A673 (cell line): Measurements from ENCODE around the gene NCOA3. TPM values are rescaled to one million over a fixed set of nuclear protein-coding genes. Genes with fewer than 3 reads are reported as not detected.
A peak's percentile ranks its signal among the peaks of the same experiment; 100 is the strongest.

ENCODE experiments used
- Bru-seq: library from RNA; stranded (reverse); fragments of 400-500 nt; gene quantifications from one replicate; lab custom pipeline; 2021; lab: Mats Ljungman, UMichigan
- BruChase-seq, 2 experiments: library from RNA; stranded (reverse); fragments of 400-500 nt; gene quantifications; one replicate each; lab custom pipeline; 2021; lab: Mats Ljungman, UMichigan
- BruUV-seq: library from RNA; stranded (reverse); fragments of 400-500 nt; replicated peaks from 2 replicates; lab custom pipeline; 2021; lab: Mats Ljungman, UMichigan
- CTCF ChIA-PET: fragments of 300-600 bp; sonication (Branson Sonifier 250); formaldehyde crosslinking; loops from one replicate; lab custom pipeline; 2022; ENCODE audit warnings: antibody characterized with exemption; lab: Charles Lee
- POLR2A ChIA-PET: fragments of 300-600 bp; sonication (Branson Sonifier 250); formaldehyde crosslinking; loops from one replicate; lab custom pipeline; 2022; ENCODE audit warnings: antibody characterized with exemption; ENCODE audit not compliant: low non-redundant PET; lab: Charles Lee
- DNase-seq: peaks from one replicate; pipeline ENCODE4 v3.0.0-alpha.2; 2015; ENCODE audit warnings: low spot score
- H3K27ac ChIP-seq: fragments of 200-600 bp; sonication (generic); 2 replicates; pipeline ENCODE4 v1.5.1; 2016; ENCODE audit warnings: mixed run types, low read depth, mild to moderate bottlenecking, mixed read lengths, antibody characterized with exemption, low read length; ENCODE audit not compliant: poor library complexity, severe bottlenecking
- H3K27me3 ChIP-seq: fragments of 200-600 bp; sonication (generic); replicated peaks from 2 replicates; pipeline ENCODE4 v1.6.1; 2017; ENCODE audit warnings: mixed run types, low read depth, mild to moderate bottlenecking, mixed read lengths, antibody characterized with exemption, low read length; ENCODE audit not compliant: insufficient read depth, poor library complexity
- H3K36me3 ChIP-seq: fragments of 200-600 bp; sonication (generic); 2 replicates; pipeline ENCODE4 v1.6.1; 2016; ENCODE audit warnings: mixed run types, mild to moderate bottlenecking, mixed read lengths, antibody characterized with exemption, low read length; ENCODE audit not compliant: insufficient read depth, poor library complexity, severe bottlenecking
- H3K4me1 ChIP-seq: fragments of 200-600 bp; sonication (generic); 2 replicates; pipeline ENCODE4 v1.6.1; 2017; ENCODE audit warnings: mixed run types, mild to moderate bottlenecking, mixed read lengths, antibody characterized with exemption, low read length; ENCODE audit not compliant: insufficient read depth, poor library complexity, severe bottlenecking
- H3K4me3 ChIP-seq: fragments of 200-600 bp; sonication (generic); 2 replicates; pipeline ENCODE4 v1.5.1; 2016; ENCODE audit warnings: low read depth, mixed run types, mild to moderate bottlenecking, mixed read lengths, low read length; ENCODE audit not compliant: poor library complexity, severe bottlenecking
- H3K9me3 ChIP-seq: fragments of 200-600 bp; sonication (generic); 2 replicates; pipeline ENCODE4 v1.6.1; 2016; ENCODE audit warnings: mixed run types, low read depth, mild to moderate bottlenecking, mixed read lengths, antibody characterized with exemption, low read length; ENCODE audit not compliant: poor library complexity, severe bottlenecking
- CTCF ChIP-seq: fragments of 300-800, 200-600 bp; sonication (generic); conservative IDR thresholded peaks from 2 replicates; pipeline ENCODE4 v1.5.1; 2017; ENCODE audit warnings: low read depth, mild to moderate bottlenecking, antibody characterized with exemption, low read length, moderate library complexity, mixed read lengths
- EZH2 ChIP-seq: fragments of 200-600 bp; sonication (generic); IDR thresholded peaks from 2 replicates; pipeline ENCODE4 v1.6.1; 2017; ENCODE audit warnings: borderline replicate concordance, low read depth, mild to moderate bottlenecking, mixed read lengths, antibody characterized with exemption, low read length; ENCODE audit not compliant: poor library complexity, severe bottlenecking
- intact Hi-C: fragments of 100-400 bp; cut with micrococcal nuclease; formaldehyde crosslinking; loops from one replicate; pipeline ENCODE4 v1.10.0; 2022; ENCODE audit not compliant: unreplicated experiment
- long read RNA-seq: library from polyadenylated mRNA; stranded (forward); transcript quantifications from one replicate; pipeline ENCODE4 v2.0.0, GENCODE V29; 2022
- total RNA-seq: library from RNA; stranded (reverse); gene quantifications from 2 replicates; pipeline ENCODE4 v1.2.3, GENCODE V29; 2021

Gene NCOA3
- total RNA-seq: 26.2 and 26.8 TPM in 2 replicates
- Bru-seq, nascent RNA: percentile 77 among the genes with signal in this experiment
- BruChase-seq, experiment 1, labeled RNA remaining after a 2-hour chase: percentile 78 among the genes with signal in this experiment
- percentile 79 among the genes with signal in this experiment for BruChase-seq, experiment 2, labeled RNA remaining after a 6-hour chase
- long read RNA-seq, full-length matches to known transcripts: 6 of 27 reads
- long read RNA-seq, partial matches to known transcripts: 5 of 27 reads
- long read RNA-seq, other reads (novel, unspliced or antisense): 16 of 27 reads

GRCh38 chr20:47501482-47502270, at the start of gene NCOA3:
Gene NCOA3 (plus strand): TSS chr20:47501887. CDS start chr20:47622248, 120,361 bp downstream.
- no peaks in the 10 kb centered on the region for H3K36me3 ChIP-seq
- H3K9me3 ChIP-seq: no peaks in the 10 kb centered on the region
- ChIA-PET CTCF (interaction anchor here (0.6 to 0.8 kb wide), 7 partner anchors 8 to 1626 kb away, joined by 4 to 6 read pairs (median 5); no protein-coding TSS in a partner anchor), POLR2A (interaction anchor here (0.6 to 1.0 kb wide), 3 partner anchors 8 to 457 kb away, joined by 3 read pairs; no protein-coding TSS in a partner anchor)
- H3K4me1 ChIP-seq: peaks cover 9% of the 10 kb centered on the region
- intact Hi-C loops: loop anchor here (10.0 kb wide), 1 partner anchor 113 kb away; no protein-coding TSS in a partner anchor
- H3K27me3 ChIP-seq: no peaks in the 10 kb centered on the region
- TF ChIP-seq EZH2 (no peak), CTCF (peak; percentile 41; the same call in 1 of the 2 replicates)
- H3K27ac ChIP-seq: peak within 1 kb of the TSS; percentile 93
- no TSS peak for BruUV-seq
- peak within 1 kb of the TSS; percentile 88 for H3K4me3 ChIP-seq
- DNase-seq: peak; percentile 98

- intact Hi-C loops: no loop called here
- Histone ChIP-seq H3K4me1 (peaks cover 6% of the 10 kb centered on the region), H3K27me3 (no peaks in the 10 kb centered on the region), H3K27ac (no peak overlapping the region), H3K9me3 (no peaks in the 10 kb centered on the region), H3K4me3 (no peak overlapping the region), H3K36me3 (no peaks in the 10 kb centered on the region)
- TF ChIP-seq CTCF (no peak), EZH2 (no peak)
- no TSS peak for BruUV-seq
- ChIA-PET CTCF (no interaction called here), POLR2A (no interaction called here)
- DNase-seq: no peak
Measured at GRCh38 chr20:47452736-47453161, 48.9 kb upstream of the NCOA3 start.

- DNase-seq: no peak
- no peak overlapping the region for H3K27ac ChIP-seq
- intact Hi-C loops: no loop called here
- POLR2A ChIA-PET: no interaction called here
- H3K27me3 ChIP-seq: no peaks in the 10 kb centered on the region
- no peaks in the 10 kb centered on the region for H3K36me3 ChIP-seq
- TF ChIP-seq EZH2 (no peak), CTCF (no peak)
- H3K4me3 ChIP-seq: no peak overlapping the region
- no TSS peak for BruUV-seq
- H3K4me1 ChIP-seq: peaks cover 6% of the 10 kb centered on the region
- H3K9me3 ChIP-seq: no peaks in the 10 kb centered on the region
- CTCF ChIA-PET: no interaction called here
Measured at GRCh38 chr20:47453167-47453782, 48.4 kb upstream of the NCOA3 start.
